MG63 (cell line): ENCODE results near the gene MXRA7. TPM values are rescaled to one million over a fixed set of nuclear protein-coding genes. Genes with fewer than 3 reads are reported as not detected.
A peak's percentile ranks its signal among the peaks of the same experiment; 100 is the strongest.
"Not testable (repeated sequence)": the region's sequence is repeated elsewhere in the genome, so short reads cannot be mapped to it uniquely, and the experiment has no call there.

Source experiments
- DNase-seq: peaks from one replicate; pipeline ENCODE4 v3.0.0-alpha.2; 2020
- H3K27me3 ChIP-seq: fragments of 250-450 bp; sonication (Bioruptor Pico); 2 replicates; pipeline ENCODE4 v1.5.1; 2020; ENCODE audit warnings: mild to moderate bottlenecking, moderate library complexity
- H3K36me3 ChIP-seq: fragments of 250-450 bp; sonication (Bioruptor Pico); 2 replicates; pipeline ENCODE4 v1.5.1; 2020; ENCODE audit warnings: mild to moderate bottlenecking, moderate library complexity
- H3K4me3 ChIP-seq: fragments of 250-450 bp; sonication (Bioruptor Pico); 2 replicates; pipeline ENCODE4 v1.5.1; 2020; ENCODE audit warnings: mild to moderate bottlenecking, moderate library complexity
- H3K9me3 ChIP-seq: fragments of 250-450 bp; sonication (Bioruptor Pico); 2 replicates; pipeline ENCODE4 v1.5.1; 2020; ENCODE audit warnings: mild to moderate bottlenecking, moderate library complexity
- total RNA-seq: library from RNA; depleted of rRNA; stranded (reverse); fragments of >200 nt; shearing (Covaris generic); gene quantifications from 2 replicates; pipeline ENCODE4 v1.2.3, GENCODE V29; 2014; ENCODE audit warnings: low replicate concordance

Gene MXRA7
- total RNA-seq, 1 experiment from 2014 or later, result 65.4 TPM

DNA sequence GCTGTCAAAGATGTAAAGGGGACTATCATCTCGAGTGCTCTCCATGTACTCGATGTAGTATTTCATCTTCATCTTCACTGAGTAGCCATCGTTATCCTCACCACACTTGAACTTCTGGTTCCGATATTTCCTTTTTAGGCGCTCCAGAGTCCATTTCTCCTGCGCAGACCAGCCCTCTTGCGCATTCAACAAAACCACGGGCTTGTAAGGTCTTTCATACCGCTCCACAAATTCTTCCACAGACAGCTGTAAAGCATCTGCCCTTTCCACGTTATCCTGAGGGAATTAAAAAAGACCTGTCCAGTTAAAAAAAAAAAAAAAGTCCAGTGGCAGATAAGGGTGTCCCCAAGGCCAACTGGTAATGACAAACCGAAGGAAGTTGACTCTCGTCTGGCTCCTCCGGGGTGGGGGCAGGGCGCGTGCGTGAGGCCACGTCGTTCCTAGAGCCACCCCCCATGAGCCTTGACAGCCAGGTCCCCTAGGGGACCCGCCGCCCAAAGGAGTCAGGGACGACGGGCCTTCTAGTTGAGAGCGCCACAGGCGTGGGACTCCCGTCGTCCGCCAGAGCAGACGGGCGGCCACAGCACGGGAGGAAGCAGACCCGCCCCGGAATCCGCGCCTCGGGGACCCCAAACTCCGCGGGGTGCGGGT, 14.9 kb upstream of the MXRA7 start:
- Histone ChIP-seq H3K4me3 (peak overlapping the region; percentile 99), H3K9me3 (no peaks in the 10 kb centered on the region), H3K36me3 (peaks cover 61% of the 10 kb centered on the region), H3K27me3 (no peaks in the 10 kb centered on the region)
- DNase-seq, result peak; percentile 54

DNA sequence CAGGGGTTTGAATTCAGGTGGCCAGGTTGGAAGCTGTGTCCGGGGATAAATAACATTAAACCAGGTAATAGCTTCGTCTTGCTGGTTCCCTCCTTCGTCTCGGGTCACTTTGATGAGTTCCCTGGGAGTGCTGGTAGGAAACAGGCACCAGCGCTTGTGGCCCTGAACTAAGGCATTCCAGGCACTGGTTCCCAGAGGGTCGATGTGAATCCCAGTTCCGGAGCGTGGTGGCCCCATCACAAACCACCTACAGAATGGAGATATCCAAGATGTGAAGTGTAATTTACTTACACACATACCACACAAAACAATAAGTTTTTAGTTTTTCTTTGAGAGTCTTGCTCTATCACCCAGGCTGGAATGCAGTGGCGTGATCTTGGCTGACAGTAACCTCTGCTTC, 13.0 kb upstream of the MXRA7 start:
- H3K36me3 ChIP-seq, result peaks cover 67% of the 10 kb centered on the region
- H3K4me3 ChIP-seq, result no peak overlapping the region
- no peak for DNase-seq
- no peaks in the 10 kb centered on the region for H3K9me3 ChIP-seq
- no peaks in the 10 kb centered on the region for H3K27me3 ChIP-seq

DNA sequence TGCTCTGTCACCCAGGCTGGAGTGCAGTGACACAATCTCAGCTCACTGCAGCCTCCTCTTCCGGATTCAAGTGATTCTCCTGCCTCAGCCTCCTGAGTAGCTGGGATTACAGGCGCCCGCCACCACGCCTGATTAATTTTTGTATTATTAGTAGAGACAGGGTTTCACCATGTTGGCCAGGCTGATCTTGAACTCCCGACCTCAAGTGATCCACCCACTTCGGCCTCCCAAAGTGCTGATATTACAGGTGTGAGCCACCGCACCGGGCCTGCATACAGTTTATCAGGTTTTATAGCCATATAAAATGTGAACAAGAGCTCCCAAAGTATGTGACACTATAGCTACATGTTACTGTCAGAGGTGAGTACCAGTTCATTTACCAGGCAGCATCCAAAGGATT, 12.2 kb upstream of the MXRA7 start:
- H3K9me3 ChIP-seq, DNase-seq, H3K27me3 ChIP-seq, H3K4me3 ChIP-seq: not testable (repeated sequence)
- H3K36me3 ChIP-seq, result peaks cover 73% of the 10 kb centered on the region

DNA sequence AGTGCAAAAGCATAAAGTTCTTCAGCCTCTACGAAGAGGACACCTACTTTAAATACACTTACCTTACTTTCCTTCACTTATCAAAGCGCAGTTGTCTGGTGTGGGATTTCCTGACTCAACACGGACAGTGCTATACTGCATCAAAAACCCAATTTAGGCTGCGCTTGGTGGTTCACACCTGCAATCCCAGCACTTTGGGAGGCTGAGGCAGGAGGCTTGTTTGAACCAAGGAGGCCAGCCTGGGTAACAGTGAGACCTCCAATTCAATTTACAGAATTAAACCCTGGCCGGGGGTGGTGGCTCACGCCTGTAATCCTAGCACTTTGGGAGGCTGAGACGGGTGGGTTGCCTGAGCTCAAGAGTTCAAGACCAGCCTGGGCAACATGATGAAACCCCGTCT, 11.5 kb upstream of the MXRA7 start:
- no peak overlapping the region for H3K4me3 ChIP-seq
- H3K9me3 ChIP-seq, result no peaks in the 10 kb centered on the region
- no peak for DNase-seq
- peaks cover 80% of the 10 kb centered on the region for H3K36me3 ChIP-seq
- H3K27me3 ChIP-seq, result no peaks in the 10 kb centered on the region

DNA sequence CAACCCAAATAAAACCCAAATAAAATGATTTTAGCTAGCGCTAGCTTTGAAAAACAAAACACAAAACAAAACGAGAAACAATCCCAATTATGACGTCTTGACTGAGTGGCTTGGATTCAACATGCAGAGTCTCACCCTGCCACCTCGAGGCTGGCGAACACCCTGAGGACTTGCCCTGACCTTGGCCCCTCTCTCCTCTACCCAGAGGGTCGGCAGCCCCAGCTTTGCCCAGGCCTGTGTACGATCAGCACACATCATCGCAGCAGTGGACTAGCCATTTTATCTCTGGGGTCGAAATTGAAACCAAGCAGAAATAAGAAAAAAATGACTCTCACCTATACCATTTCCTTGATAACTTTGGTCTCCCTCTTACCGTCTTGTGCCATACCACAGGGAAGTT, 10.7 kb upstream of the MXRA7 start:
- H3K4me3 ChIP-seq, result no peak overlapping the region
- DNase-seq, result no peak
- H3K27me3 ChIP-seq, result no peaks in the 10 kb centered on the region
- H3K9me3 ChIP-seq, result no peaks in the 10 kb centered on the region
- H3K36me3 ChIP-seq, result peaks cover 88% of the 10 kb centered on the region

DNA sequence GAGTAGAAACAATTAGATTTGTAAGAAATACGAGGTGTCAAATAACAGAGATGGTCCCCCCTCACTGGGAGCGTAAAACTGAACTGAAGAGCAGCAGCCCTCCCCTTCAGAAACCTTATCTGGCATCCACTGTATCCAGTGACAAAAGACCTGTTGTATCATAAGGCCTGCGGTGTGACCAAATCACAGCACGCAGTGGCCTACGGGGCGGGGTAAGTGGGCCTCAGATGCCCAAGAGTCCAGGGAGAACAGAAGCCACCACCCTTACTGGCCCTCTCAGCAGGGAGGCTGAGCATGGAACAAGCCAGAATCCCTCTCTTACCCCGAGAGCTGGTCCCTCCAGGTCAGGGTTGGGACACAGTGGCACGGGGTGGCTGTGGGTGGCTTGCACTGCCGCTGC, 10.2 kb upstream of the MXRA7 start:
- no peaks in the 10 kb centered on the region for H3K27me3 ChIP-seq
- no peak for DNase-seq
- peaks cover 93% of the 10 kb centered on the region for H3K36me3 ChIP-seq
- H3K9me3 ChIP-seq, result no peaks in the 10 kb centered on the region
- H3K4me3 ChIP-seq, result no peak overlapping the region

DNA sequence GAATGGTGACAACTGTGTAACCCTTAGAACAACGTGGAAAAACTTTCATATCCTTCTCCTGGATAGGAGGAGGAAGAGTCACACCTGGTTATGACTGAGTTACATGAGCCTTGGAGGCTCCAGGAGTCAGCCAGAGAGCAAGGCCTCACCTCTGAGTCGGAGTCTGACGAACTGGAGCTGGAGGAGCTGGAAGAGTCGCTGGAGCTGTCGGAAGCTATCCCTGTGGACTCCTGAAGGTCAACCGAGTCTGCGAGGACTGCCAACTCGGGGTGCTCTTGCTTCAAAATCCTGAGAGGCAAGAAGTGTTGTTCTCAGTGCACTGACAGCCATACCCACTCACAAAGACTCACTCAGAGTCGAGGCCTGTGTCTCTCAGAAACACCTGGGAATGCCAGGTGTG, 9.4 kb upstream of the MXRA7 start:
- Histone ChIP-seq H3K36me3 (peaks cover 97% of the 10 kb centered on the region), H3K27me3 (no peaks in the 10 kb centered on the region)
- DNase-seq, result no peak

DNA sequence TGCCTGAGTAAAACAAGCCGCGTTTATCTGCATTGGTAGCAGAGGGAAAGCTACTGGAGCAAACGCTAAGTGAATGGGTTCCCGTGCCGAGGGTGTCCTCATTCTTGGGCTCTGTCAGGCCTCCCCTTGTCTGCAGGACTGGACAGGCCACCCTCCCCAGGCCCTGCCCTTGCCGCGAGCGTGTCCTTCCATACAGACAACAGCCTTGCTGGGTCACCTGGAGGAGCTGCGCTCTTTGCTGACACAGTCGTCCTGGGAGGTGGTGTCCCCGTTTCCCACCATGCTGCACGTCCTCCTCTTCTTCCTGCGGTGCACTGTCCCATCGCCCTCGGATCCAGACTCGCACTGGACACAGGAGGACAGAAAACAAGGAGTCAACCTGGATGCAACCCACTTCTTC, 7.8 kb upstream of the MXRA7 start:
- Histone ChIP-seq H3K36me3 (peaks cover 97% of the 10 kb centered on the region), H3K4me3 (no peak overlapping the region), H3K9me3 (peaks cover 2% of the 10 kb centered on the region; the same call in 1 of the 2 replicates), H3K27me3 (no peaks in the 10 kb centered on the region)
- DNase-seq, result no peak

More for the DNA sequence above, 9.4 kb upstream of the MXRA7 start:
- Histone ChIP-seq H3K9me3 (no peaks in the 10 kb centered on the region), H3K4me3 (no peak overlapping the region)

DNA sequence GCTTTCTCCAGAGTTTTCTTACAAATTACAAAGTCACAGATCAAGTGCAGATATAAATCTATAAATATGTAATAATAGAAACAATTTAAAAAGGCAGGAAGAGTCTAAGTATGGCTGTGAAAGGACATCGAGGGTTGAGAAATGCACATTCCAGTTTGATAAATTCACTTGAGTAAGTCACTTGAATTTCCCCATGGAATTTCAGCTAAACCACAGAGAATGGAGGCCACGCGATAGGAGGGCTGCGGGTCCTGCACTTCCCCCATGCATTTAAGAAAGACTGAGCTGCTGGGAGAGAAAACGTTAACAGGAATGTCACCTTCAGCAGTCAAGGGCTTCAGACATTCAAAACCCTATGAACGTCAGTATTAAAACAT, 6.1 kb upstream of the MXRA7 start:
- Histone ChIP-seq H3K9me3 (peaks cover 2% of the 10 kb centered on the region; the same call in 1 of the 2 replicates), H3K36me3 (peaks cover 91% of the 10 kb centered on the region), H3K27me3 (no peaks in the 10 kb centered on the region), H3K4me3 (no peak overlapping the region)
- no peak for DNase-seq

DNA sequence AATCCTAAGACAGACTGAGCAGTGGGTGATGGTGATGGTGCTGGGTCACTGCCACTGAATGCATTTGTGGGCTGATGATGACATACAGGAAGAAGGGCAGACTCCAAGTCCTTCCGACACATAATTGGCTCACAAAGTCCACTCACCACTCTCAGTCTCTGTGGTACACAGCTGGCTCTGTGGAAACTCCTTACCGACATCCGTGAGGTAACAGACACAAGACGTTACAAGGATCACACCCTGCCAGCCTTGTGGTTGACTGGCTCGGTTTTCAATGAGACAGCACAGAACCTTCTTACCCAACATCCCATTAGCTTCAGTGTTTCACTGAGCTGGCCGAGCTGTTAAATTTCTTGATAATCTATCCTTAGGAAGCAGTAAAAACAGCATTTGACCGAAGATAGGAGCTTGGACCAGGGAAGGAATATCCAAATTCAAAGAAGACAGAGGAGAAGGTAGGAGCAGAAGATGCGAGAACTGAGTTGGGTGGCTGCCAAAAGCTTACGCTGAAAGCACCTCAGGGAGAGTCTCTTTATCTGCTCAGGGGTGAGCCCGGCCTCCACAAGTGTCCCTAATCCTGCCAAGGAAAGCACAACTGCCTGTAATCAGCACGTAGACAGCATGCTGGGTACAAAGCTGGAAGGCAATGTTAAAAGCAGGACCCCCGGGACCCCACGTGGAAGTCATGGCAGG, 5.5 kb upstream of the MXRA7 start:
- H3K36me3 ChIP-seq, result peaks cover 86% of the 10 kb centered on the region
- H3K27me3 ChIP-seq, result no peaks in the 10 kb centered on the region
- H3K9me3 ChIP-seq, result peaks cover 2% of the 10 kb centered on the region; the same call in 1 of the 2 replicates
- peak; percentile 19 for DNase-seq
- no peak overlapping the region for H3K4me3 ChIP-seq

DNA sequence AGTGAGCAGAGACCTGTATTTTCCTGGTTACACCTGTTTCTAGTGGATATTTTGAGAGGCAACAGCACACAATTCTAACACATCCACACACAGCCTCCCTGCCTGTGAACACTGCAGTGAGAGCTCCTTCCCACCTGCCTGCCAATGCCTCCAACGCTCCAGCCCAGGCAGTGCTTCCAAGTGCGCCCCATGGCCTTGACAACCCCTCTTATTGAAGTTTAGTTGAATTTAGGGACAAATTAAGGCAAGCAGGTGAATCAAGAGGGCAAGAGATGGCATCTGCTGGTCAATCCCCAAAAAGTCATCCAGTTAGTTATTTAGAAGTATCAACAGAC, 4.7 kb upstream of the MXRA7 start:
- H3K9me3 ChIP-seq, result peaks cover 2% of the 10 kb centered on the region; the same call in 1 of the 2 replicates
- no peaks in the 10 kb centered on the region for H3K27me3 ChIP-seq
- H3K4me3 ChIP-seq, result no peak overlapping the region
- peaks cover 78% of the 10 kb centered on the region for H3K36me3 ChIP-seq
- DNase-seq, result no peak

DNA sequence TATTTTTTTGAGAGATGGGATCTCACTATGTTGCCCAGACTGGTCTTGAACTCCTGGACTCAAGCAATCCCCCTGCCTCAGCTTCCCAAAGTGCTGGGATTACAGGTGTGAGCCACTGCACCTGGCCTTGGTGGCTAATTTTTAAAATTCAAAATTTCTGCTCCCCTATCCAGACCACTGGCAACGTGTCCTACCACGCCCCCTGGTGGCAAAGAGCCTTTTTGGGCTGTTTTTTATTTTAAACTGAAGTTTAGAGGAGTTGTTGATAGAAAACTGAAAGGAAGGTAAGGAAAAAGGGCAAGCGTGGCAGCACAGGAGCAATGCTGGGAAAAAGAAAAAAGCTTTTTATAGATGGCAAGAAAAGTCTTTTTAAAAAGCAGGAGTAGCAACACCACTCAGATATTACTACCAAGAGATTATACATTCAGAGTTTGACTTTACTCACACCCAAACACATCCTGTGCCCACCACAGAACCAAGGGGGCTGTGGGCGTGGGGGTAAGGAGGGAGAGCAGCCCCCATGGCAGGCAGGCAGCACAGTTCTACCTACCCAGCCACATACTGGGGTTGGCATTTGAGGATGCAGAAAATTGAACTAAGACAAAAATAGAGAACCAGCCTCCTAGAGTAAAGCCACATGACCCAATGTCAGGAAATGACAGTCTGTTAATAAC, 4.2 kb upstream of the MXRA7 start:
- no peaks in the 10 kb centered on the region for H3K27me3 ChIP-seq
- peak; percentile 41 for DNase-seq
- H3K36me3 ChIP-seq, result peaks cover 73% of the 10 kb centered on the region

DNA sequence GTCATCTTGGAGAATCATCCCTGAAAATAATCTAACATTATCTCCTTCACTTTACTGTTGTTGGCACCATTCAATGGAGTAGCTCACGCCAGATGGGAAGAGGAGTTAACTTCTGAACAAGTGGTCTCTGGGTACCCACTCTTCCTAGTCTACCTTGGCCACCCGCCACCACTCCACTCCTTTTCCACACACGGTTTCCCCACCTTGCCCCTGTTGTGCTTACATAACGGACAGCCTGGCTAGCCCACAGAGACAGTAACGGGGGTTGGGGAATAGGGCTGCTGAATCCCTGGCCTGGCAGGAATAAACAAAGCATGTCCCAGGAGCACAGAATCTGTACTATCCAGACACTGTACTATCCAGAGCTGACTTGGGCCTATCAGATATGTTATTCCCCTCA, 3.6 kb upstream of the MXRA7 start:
- Histone ChIP-seq H3K9me3 (peaks cover 2% of the 10 kb centered on the region; the same call in 1 of the 2 replicates), H3K27me3 (no peaks in the 10 kb centered on the region), H3K4me3 (no peak overlapping the region), H3K36me3 (peaks cover 69% of the 10 kb centered on the region)
- no peak for DNase-seq

More for the DNA sequence above, 4.2 kb upstream of the MXRA7 start:
- no peak overlapping the region for H3K4me3 ChIP-seq
- peaks cover 2% of the 10 kb centered on the region; the same call in 1 of the 2 replicates for H3K9me3 ChIP-seq

DNA sequence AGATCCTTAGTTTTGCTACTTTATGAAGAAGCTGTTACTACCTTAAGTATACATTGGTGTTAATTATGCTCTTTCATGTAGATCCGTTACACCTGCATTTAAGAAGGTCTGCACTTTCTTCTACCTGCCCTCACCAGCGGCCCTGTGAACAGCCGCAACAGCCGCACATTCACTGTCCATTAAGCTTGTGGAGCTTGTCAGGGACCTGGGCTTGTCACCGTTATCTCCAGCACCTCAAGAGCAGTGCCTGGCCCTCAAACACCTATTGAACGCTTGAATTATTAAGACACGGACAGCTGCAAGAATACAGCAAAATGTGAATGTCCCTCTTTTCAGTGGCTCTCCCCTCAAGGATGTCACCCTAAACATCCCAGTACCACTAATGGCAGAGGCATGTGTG, 3.0 kb upstream of the MXRA7 start:
- peaks cover 2% of the 10 kb centered on the region; the same call in 1 of the 2 replicates for H3K9me3 ChIP-seq
- no peak for DNase-seq
- H3K27me3 ChIP-seq, result no peaks in the 10 kb centered on the region
- H3K4me3 ChIP-seq, result no peak overlapping the region
- peaks cover 64% of the 10 kb centered on the region for H3K36me3 ChIP-seq

DNA sequence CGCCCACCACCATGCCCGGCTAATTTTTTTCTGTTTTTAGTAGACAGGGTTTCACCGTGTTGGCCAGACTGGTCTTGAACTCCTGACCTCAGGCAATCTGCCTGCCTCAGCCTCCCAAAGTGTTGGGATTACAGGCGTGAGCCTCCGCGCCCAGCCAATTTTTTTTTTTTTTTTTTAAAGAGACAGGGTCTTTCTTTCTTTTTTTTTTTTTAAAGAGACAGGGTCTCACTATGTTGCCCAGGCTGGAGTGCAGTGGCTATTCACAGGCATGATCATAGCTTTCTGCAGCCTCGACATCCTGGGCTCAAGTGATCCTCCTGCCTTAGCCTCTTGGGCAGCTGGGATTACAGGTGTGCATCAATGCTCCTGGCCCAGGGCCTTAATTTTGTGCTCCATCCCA, 1.6 kb upstream of the MXRA7 start:
- H3K9me3 ChIP-seq, H3K27me3 ChIP-seq, DNase-seq, H3K4me3 ChIP-seq: not testable (repeated sequence)
- peaks cover 55% of the 10 kb centered on the region for H3K36me3 ChIP-seq

DNA sequence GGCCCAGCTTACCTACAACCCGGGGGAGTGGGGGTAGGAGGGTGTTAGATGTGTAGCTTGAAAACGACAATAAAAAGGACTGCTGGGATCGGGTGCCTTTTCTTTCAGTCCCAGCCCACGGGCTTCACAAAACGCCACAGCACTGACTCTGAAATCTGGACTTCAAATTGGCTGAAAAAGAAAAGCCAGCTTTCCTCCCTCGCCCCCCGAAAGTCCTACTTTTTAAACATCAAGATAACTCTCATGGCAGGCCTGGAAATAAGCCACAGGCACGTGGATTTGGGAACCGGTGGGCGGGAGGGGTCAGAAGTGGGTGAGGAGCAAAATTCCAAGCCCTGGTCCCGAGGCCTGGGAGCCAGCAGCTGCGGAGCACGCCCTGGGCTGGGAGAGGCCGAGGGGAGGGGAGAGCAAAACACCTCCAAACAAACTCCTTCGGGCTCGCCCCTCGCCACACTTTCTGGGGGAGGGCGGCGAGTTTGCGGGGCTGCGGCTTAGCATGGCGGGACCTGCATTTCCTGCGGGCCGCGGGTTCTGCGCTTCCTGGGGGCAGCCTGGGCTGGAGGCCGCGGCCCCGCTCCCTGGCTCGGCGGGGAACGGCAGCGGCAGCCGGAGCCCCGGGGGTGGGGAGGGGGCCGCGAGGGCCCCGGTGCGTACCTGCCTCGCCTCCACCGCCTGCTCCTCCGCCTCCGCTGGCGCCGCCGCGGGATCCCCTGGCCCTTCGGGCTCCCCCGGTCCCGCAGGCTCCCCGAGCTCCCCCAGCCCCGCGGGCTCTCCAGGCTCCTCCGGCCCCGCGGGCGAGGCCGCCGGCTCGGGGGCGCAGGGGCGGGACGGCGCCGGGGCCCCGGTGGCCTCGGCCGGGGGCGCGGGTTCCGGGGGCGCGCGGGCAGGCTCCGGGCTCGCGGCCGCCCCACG, 558 bp downstream of the MXRA7 start:
- H3K9me3 ChIP-seq, H3K27me3 ChIP-seq: not testable (repeated sequence)
- Histone ChIP-seq H3K4me3 (peak overlapping the region; percentile 68), H3K36me3 (peaks cover 40% of the 10 kb centered on the region)
- DNase-seq, result peak; percentile 29
